ENCODE data around the gene ACTR5. TPM values are rescaled to one million over a fixed set of nuclear protein-coding genes. Genes with fewer than 3 reads are reported as not detected.

ACTR5 gene
- total RNA-seq, 1 experiment from 2014 or later = 18.3 TPM

DNA sequence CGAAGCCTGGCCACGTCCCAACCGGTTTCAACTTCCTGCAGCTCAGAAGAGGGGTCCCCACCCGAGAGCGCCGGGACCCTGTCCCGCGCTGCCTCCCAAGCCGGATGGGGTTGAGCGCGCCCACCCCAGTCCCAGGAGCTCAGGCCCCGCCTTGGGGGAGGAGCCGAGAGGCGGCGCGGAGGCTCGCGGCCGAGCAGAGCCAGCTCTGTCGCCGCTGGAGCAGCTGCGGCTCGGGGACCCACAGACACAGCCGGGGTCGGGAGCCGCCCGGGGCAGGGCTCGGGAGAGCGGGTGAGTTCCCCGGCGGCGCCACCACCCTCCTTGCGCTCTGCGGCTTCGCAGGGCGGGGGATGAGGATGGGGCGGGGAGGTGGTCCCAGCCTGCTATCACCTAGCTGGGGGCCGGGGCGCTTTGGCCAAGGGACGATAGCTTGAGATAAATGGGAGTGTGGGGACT lies 57.3 kb downstream of the ACTR5 start, which contains the start of gene PPP1R16B:
TSS of gene PPP1R16B (plus strand) at position 196 of the 456 bp plus-strand sequence. CDS start 30,229 bp downstream, outside the sequence.
- ChIA-PET POLR2A (ENCODE audit: unreplicated experiment) (no interaction called here), CTCF (no interaction called here)
- H3K4me3 ChIP-seq (ENCODE audit: low read length) = peak within 1 kb of the TSS; percentile 46; the same call in 1 of the 2 replicates
- peak within 1 kb of the TSS; percentile 67 for H3K4me2 ChIP-seq (ENCODE audit: low read length)
- H3F3A ChIP-seq (ENCODE audit: low read length, unreplicated experiment) = no peaks in the 10 kb centered on the region
- no peaks in the 10 kb centered on the region for H3K9me3 ChIP-seq (ENCODE audit: low read length)
- H2AFZ ChIP-seq (ENCODE audit: low read length) = peak within 1 kb of the TSS; percentile 53; the same call in 1 of the 2 replicates
- no peaks in the 10 kb centered on the region for H3K36me3 ChIP-seq (ENCODE audit: low read depth, low read length)
- ATAC-seq (peak; percentile 35; the same call in 1 of the 2 replicates), DNase-seq (no peak)
- no peaks in the 10 kb centered on the region for H3K9me2 ChIP-seq (replicated peaks; ENCODE audit: low read length)
- BruUV-seq (replicated peaks) = no TSS peak
- intact Hi-C loops (cut with micrococcal nuclease) = no loop called here
- H3K27me3 ChIP-seq (ENCODE audit: low read length) = peaks cover 52% of the 10 kb centered on the region
- H3K9ac ChIP-seq (ENCODE audit: low read length) = no peak within 1 kb of the TSS
- H3K27ac ChIP-seq (ENCODE audit: low read length) = no peak within 1 kb of the TSS
- H3K4me1 ChIP-seq (ENCODE audit: insufficient read depth, low read length) = peaks cover 3% of the 10 kb centered on the region; the same call in 1 of the 2 replicates
- no peaks in the 10 kb centered on the region for H4K20me1 ChIP-seq (ENCODE audit: low read length)
- no peaks in the 10 kb centered on the region for H3K79me2 ChIP-seq (ENCODE audit: low read length)
- TF ChIP-seq EZH2 (IDR thresholded peaks at IDR 0.05; ENCODE audit: low read length, unreplicated experiment) = no peak
- TF ChIP-seq EZH2phosphoT487 (IDR thresholded peaks at IDR 0.05; ENCODE audit: borderline replicate concordance, low read length) = no peak
- no peak for TF ChIP-seq CTCF (conservative IDR thresholded peaks at IDR 0.05; ENCODE audit: low read depth, low read length)

GRCh38 chr20:38805958-38806854 lies 57.9 kb downstream of the ACTR5 start:
- Histone ChIP-seq H3F3A (ENCODE audit: low read length, unreplicated experiment) (no peaks in the 10 kb centered on the region), H2AFZ (ENCODE audit: low read length) (peak overlapping the region; percentile 53; the same call in 1 of the 2 replicates), H3K4me1 (ENCODE audit: insufficient read depth, low read length) (peaks cover 3% of the 10 kb centered on the region; the same call in 1 of the 2 replicates), H3K9me3 (ENCODE audit: low read length) (no peaks in the 10 kb centered on the region), H3K4me3 (ENCODE audit: low read length) (peak overlapping the region; percentile 46; the same call in 1 of the 2 replicates), H3K4me2 (ENCODE audit: low read length) (peak overlapping the region; percentile 67), H3K36me3 (ENCODE audit: low read depth, low read length) (no peaks in the 10 kb centered on the region), H4K20me1 (ENCODE audit: low read length) (no peaks in the 10 kb centered on the region), H3K9ac (ENCODE audit: low read length) (no peak overlapping the region), H3K79me2 (ENCODE audit: low read length) (no peaks in the 10 kb centered on the region), H3K27ac (ENCODE audit: low read length) (no peak overlapping the region), H3K27me3 (ENCODE audit: low read length) (peaks cover 59% of the 10 kb centered on the region), H3K9me2 (replicated peaks; ENCODE audit: low read length) (no peaks in the 10 kb centered on the region)
- no peak for TF ChIP-seq CTCF (conservative IDR thresholded peaks at IDR 0.05; ENCODE audit: low read depth, low read length)
- peak; percentile 91 for TF ChIP-seq EZH2 (IDR thresholded peaks at IDR 0.05; ENCODE audit: low read length, unreplicated experiment)
- TF ChIP-seq EZH2phosphoT487 (IDR thresholded peaks at IDR 0.05; ENCODE audit: borderline replicate concordance, low read length) = peak; percentile 51; the same call in 1 of the 2 replicates
- CTCF ChIA-PET = no interaction called here
- BruUV-seq (replicated peaks) = no TSS peak
- ATAC-seq (peak; percentile 20; the same call in 1 of the 2 replicates), DNase-seq (no peak)
- POLR2A ChIA-PET (ENCODE audit: unreplicated experiment) = no interaction called here
- intact Hi-C loops (cut with micrococcal nuclease) = no loop called here
